HG02798 (cell line): ENCODE measurements around the gene TMED10.
"Not testable (repeated sequence)": the region's sequence is repeated elsewhere in the genome, so short reads cannot be mapped to it uniquely, and the experiment has no call there.

Experiments
- ATAC-seq: cut with Tn5 transposase; IDR thresholded peaks from one replicate; pipeline ENCODE4 v1.9.1; 2021; ENCODE audit warnings: mild to moderate bottlenecking; ENCODE audit not compliant: unreplicated experiment, poor library complexity

Gene TMED10

DNA sequence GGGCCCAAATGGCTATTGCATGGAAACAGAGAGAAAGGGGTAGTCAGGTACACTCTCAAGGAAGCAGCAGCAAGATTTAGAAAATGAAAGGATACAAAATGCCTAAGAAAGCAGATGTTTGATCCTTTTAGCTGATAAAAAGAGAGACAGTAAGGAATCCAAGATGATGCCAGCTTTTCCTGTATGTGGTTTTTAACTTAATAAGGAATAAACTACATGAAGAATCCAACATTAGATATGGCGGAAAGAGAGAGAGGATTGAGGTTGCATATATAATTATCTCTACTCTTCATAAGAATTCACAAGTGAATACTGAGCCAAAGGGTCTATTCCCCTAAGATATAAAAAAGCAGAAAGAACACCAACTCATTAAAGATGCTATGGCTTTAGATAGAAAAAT lies 11.6 kb downstream of the TMED10 start:
- ATAC-seq = no peak

DNA sequence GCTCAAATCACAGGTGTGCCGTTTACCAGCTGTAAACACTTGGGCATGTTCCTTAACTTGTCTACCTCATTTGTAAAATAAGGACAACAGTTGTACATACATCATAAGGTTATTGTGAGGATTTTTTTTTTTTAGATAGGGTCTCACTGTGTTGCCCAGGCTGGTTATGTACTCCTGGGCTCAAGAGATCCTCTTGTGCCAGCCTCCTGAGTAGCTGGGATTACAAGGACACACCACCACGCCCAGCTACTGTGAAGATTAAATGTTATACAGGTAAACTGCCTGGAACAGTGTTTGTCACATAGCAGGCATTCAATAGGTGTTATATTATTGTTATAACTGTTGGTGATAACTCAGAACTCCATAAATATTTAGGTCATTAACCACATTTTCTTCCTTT lies 12.7 kb downstream of the TMED10 start:
- ATAC-seq = no peak

DNA sequence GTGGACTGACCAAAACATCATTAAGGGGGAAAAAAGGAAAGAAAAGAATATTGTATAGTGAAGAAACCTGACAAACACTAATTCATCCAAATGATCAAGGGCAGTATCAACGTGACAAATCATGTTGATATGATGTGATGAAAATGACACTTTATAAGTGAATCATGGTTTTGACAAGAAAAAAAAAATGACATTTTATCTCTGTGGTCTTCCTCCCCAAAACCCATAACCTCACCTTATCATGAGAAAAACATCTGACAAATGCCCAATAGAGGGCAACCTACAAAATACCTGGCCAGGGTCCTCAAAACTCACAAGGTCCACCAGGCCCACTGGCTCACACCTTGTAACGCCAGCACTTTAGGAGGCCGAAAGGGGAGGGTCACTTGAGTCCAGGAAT lies 13.8 kb downstream of the TMED10 start:
- ATAC-seq = no peak

DNA sequence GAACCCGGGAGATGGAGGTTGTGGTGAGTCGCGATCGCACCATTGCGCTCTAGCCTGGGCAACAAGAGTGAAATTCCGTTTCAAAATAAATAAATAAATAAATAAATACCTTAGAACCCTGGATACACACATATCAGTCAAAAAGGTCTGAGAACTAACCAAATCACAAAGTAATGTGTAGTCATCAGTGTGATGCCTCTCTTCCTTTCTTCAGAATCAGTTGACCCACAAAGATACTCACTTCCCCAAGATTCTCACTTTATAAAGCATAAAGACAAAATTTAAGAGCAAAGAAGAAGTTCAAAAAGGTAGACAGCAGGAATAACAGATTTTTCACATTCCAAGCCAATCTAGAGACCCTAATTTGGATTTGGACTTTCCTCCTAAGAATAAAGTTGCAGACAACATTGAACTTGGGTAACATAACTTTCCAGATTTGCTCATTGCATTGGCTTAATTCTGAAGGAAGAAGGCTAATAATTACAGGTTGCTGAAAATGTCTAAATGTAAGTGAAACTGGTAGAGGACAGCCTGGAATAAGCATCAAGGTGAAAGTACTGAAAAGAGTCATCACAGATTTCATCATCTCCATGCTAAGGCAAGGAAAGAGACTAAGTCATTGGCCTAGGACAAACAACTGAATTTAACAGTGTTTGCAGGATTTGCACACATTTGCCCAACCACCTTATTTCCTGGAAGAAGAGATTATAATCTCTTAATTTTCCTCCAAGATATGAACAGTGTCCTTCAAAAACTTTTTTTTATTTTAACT lies 17.4 kb downstream of the TMED10 start:
- ATAC-seq = no peak

DNA sequence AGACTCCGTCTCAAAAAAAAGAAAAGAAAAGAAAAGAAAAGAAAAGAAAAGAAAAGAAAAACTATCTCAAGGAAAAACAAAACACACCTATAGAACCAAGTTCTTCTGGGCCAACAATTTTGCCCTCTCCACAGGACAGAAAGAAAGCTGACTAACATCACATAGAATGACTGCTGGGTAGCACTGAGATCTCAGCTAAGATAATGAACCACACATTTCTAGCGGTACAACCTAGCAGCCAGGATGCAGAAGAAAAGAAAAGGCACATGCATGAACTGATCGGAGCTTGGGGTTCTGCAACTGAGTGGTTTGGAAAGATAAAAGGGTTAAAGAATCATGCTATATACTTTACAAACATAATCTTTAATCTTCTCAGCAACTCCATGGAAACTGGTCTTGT lies 19.5 kb downstream of the TMED10 start:
- ATAC-seq = no peak

DNA sequence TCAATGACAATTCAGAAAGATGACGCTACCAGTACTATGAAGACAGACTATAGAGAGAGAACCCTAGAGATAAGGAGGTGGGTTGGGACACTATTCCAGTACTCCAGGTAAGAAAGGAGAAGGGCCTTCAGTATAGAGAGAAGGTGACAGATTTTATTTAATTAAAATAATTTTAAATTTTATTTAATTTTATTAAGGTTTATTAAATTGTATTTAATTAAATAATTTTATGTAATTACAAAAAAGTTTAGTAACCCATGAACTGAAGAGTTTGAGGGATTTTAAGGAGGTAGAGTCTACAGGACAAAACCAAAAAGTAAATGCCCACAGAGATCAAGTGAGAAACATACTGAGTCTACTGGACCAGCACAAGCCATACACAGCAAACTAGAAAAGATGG lies 20.3 kb downstream of the TMED10 start:
- ATAC-seq = no peak

DNA sequence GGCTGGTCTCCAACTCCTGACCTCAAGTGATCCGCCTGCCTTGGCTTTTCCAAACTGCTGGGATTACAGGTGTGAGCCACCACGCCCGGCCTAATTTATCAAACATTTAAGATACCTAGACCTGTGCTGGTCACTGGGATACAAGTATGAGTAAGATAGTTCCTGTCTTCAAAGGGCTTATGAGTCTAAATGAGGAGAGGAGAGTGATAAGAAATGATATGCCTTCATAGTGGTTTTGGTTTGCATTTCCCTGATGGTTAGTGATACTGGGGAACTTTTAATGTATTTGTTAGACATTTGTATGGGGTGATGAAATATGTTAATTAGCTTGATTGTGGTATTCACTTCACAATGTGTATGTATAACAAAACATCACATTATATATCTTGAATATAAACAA lies 21.2 kb downstream of the TMED10 start:
- no peak for ATAC-seq

DNA sequence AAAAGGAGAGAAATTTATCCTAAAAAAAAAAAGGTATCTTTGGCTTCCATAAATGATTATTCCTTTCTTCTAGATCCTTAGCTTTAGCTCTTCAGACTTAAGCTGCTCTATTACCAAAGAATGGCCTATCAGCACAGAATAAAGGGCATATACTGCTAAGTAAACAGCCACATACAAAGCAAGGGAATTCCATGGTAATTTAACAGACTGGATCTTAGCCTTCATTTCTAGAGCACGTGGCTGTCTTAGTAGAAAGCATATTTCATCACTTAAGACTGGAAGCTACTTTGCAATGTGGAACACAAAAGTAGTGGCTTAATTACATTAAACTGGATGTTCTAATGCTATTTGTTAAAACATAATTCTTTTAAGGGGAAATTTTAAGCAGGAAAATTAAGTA lies 23.1 kb downstream of the TMED10 start:
- ATAC-seq = no peak

DNA sequence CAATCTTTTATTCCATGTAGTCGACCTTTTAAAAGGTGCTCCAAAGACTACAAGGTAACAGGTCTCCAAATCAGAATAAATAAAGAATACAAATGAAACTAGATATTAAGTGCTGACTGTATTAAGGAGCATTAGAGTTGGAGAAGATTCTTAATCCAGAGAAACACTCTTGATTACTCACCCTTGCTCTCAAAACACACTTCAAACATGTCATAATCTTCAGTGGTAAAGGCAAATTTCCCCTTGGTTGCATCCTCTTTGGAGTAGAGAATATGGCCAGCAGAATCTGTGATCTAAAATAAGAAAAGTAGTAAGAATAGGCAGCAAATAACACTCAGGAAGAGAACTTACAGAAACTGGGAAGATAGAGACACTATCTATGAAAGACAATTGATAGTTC lies 24.6 kb downstream of the TMED10 start:
- no peak for ATAC-seq

DNA sequence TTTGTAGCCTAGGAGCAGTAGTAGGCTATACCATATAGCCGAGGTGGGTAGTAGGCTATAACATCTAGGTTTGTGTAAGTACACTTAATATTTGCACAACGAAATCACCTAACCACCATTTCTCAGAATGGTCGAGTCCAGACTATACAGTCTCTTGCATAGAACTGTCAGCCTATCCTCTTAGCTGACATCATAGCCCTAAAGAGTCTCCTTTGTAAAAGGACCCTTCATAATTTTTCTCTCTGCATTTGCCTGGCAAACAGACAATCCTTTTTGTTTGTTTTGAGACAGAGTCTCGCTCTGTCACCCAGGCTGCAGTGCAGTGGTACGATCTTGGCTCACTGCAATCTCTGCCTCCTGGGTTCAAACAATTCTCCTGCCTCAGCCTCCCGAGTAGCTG lies 25.8 kb downstream of the TMED10 start:
- ATAC-seq = not testable (repeated sequence)

DNA sequence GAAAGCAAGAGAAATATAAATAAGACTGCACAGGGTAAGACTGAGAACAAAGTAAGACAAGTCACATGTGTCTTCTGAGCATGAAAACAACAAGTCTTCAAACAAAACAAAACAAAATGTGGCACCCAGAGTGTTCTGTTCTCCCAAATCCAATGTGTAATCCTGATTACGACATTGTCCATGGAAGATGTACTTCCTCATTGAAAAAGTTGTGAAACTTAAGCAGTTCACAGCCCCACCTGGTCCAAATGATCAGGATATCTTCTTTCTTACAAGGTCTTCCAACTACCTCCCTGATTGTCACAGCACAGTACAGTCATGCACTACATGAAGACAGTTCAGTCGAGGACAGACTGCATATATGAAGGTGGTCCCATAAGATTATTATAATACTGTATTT lies 26.3 kb downstream of the TMED10 start:
- no peak for ATAC-seq

DNA sequence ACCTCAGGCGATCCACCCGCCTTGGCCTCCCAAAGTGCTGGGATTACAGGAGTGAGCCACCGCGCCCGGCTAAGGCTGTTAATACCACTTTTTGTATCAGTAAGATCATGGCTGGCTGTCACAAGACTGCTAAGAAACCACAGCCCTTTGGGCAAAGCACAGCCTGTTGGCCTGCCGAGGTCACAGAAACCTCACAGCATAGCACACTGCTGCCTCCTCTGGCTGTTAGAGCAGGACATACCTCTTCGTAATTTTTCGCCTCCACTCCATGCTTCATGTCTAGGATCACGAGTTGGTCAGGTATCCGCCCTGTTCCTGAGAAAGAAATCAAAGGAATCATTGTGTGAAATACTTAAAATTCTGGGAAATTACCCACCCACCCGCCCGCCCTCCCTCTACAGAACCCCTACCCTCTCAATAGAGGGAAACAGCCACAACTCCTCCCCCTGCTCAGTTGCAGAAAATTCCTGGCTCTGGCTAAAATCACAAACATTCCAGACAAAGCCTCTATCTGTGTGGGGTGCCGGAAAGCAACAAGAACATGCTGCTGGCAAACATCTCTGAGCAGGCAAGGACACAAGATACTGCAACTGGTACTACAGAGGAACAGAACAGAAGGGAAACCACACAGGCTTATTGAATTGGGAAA lies 28.9 kb downstream of the TMED10 start:
- ATAC-seq = no peak

DNA sequence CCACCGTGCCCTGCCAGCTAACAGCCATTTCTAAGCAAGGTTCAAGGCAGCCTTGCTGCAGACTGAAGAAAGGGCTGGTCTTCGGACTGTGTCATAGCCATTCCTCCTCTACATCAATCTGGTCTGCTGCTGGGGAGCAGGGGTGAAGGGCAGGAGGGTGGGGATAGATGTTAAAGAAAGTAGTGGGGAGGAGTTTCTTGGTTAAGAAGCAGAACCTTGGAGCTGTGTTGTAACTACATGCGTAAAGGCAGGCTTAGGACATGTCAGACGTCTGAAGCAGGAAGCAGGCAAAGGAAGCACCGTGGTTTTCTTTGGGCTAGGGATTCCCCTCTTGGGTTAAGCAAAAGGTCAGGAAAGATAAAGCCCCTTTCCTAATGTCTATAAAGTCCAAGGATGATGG lies 31.5 kb downstream of the TMED10 start:
- no peak for ATAC-seq

DNA sequence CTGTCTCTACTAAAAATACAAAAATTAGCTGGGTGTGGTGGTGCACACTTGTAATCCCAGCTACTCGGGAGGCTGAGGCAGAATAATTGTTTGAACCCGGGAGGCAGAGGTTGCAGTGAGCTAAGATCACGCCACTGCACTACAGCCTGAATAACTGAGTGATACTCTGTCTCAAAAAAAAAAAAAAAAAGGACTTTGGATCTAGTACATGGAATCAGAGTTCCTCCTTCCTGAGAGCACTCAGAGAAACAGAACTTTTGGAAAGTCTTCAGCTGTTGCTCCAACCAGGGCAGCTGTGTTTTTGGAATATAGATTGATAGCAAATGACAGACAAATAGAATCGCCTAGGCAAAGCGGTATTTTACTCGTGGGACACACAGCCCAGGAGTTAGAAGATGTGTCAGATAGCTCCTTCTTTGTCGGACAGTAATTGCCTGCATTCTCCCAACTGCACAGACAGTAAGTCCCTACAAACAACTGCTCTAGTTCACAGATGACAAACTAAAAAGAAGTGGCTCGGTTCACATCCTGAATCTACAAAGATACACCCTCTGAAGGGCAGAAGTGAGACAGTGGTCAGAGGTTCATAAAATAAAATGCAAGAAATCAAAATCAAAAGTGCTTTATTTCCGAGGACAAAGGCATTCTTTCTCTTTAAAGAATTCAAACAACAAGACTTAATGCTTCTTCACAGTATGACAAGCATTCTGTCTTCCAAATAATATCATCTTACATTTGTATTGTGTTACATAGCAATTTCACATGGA lies 32.5 kb downstream of the TMED10 start:
- no peak for ATAC-seq

DNA sequence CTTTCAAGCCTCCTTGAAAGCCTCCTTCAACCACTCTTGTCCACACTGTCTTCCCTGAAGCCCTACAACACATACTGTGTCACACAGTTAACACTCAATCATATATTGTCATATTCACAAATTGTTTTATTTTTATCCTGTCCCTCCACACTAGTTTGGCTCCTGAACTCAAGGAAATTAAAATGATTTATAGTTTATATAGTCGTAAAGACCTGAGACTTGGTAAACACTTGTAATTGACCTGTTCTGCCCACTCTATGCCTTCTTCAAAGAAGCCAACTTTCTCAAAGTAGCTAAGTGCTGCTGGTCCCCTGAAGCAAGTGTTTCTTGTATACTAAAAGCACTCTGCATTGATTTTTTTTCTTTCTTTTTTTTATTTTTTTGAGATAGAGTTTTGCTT lies 33.9 kb downstream of the TMED10 start:
- no peak for ATAC-seq

DNA sequence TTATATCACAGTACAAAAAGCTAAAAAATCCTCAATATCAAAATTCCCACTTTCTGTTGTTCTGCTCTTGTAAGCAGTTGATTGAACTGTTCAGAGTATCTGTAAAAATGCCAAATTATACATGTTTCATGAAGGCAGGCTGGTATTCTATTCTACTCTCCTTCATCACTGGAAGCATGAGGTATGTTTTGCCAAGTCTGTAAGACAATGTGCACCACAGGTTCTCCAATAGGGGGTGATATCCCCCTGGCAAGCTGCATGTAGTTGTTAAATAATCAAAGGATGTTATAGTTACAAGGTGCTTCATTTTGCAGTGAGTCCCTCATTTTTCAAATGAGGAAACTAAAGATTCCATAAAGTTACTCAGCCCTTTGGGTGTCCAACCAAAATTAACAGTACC lies 34.4 kb downstream of the TMED10 start:
- no peak for ATAC-seq

DNA sequence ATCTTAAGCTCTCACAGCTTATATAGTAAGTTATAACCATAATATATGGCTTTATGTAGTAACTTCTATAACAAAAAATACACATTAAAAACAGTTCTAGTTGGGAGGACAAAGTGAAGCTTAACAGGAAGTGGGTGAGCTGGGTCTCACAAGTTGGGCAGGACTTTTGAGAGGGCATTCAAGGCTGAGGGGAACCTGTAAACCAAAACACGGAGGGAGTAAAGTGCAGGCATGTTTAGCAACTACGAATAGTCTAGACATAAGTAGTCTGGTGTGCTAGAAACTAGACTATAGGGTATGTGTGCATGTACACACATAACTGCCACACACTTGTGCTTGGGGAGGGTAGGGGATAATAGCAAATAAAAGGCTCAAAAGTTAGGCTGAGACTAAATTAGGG lies 35.4 kb downstream of the TMED10 start:
- no peak for ATAC-seq

DNA sequence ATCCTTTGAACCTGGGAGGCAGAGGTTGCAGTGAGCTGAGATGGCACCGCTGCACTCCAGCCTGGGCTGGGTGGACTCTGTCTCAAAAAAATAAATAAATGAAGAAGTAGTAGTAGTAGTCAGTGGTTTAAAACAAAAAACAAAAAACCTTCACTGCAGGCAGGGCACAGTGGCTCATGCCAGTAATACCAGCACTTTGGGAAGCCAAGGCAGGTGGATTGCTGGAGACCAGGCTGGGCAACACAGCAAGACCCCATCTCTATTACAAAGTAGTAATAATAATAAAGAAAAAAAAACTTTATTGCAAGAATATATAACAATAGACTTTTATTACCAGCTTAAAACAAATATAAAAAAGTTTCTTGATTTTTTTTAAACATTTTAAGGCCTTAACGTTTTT lies 35.8 kb downstream of the TMED10 start:
- ATAC-seq = no peak

DNA sequence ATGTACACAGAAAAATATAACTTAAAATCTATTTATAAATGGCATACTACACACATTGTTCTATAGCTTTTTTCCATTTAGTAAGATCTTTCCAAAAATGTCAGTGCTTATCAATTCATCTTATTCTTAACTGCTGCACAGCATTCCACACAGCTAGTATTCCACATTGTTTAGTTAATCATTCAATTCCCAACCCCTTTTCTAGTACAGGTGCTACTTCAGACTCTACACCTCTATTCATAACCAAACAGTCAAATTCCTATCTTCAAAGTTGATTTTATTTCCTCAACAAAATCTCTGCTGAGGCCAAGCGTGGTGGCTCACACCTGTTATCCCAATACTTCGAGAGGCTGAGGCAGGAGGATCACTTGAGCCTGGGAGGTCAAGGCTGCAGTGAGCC lies 37.2 kb downstream of the TMED10 start:
- no peak for ATAC-seq

DNA sequence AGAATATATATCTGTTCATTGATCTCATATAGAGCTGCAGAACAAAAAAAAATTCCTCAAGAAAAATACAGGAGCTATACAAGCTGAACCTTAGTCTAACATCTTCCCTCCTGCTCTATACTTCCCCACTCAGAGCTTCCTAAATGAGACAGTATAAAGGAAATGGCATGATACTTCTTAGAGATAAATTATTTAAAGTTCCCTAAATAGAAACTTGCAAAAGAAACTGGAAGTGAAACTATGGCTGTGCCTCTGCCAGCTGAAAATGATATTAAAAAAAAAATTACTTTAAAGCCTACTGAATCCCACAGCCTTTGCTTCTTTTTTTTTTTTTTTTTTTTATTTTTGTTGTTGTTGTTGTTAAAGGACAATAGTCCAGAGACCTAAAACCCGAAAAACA lies 37.9 kb downstream of the TMED10 start:
- no peak for ATAC-seq

DNA sequence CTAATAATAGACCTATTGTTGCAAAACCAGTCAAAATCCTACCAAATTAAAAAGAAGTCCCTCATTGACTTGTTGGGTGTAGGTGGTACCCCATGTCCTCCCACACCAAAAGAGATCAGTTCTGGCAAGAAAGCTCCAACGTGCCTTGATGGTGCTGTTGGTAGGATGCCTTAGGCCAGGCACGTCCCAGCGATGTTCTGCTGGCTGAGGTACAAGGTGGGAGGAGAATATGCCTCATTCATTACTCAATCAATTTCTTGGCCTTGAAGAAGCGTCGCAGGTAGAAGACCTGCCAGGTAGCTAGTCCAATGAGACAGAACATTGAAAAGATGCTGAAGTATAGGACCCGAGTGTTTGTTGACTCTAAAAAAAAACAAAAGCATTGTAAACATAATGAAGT lies 41.8 kb downstream of the TMED10 start:
- ATAC-seq = no peak

DNA sequence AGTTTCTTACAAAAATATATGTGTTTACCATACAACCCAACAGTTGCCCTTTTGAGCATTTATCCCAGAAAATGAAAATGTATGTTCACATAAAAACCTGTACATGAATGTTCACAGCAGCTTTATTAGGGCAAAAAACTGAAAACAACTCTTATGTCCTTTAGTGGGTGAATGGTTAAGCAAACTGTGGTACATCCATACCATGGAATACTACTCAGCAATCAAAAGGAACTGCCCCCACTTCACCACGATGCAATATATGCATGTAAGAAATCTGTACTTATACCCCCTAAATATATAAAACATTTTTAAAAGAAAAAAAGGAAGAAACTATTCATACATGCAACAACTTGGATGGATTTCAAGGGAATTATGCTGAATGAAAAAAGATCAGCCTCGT lies 42.8 kb downstream of the TMED10 start:
- no peak for ATAC-seq
